H1 (cell line): Measurements from ENCODE around the gene MYL2. TPM values are rescaled to one million over a fixed set of nuclear protein-coding genes. Genes with fewer than 3 reads are reported as not detected.

ENCODE experiments used
- CTCF ChIA-PET: fragments of 300-600 bp; sonication (Branson Sonifier 250); formaldehyde crosslinking; loops from one replicate; lab custom pipeline; 2021; ENCODE audit not compliant: partially characterized antibody; lab: Charles Lee
- POLR2A ChIA-PET: fragments of 300-600 bp; sonication (Branson Sonifier 250); formaldehyde crosslinking; loops from one replicate; lab custom pipeline; 2021; ENCODE audit warnings: inconsistent platforms; ENCODE audit not compliant: partially characterized antibody; lab: Charles Lee
- DNase-seq, 2 experiments: peaks; one replicate each; pipeline versions ENCODE4 v3.0.0 to v3.0.0-alpha.2; 2010 to 2022; ENCODE audit warnings: low spot score in 2 of 2, low read depth in 1 of 2, mixed read lengths in 1 of 2
- FAIRE-seq: peaks from 2 replicates; lab custom pipeline; 2011; peaks lifted over from hg19 to GRCh38; lab: Jason Lieb, UNC
- H2AFZ ChIP-seq: 2 replicates; pipeline ENCODE4 v1.8.1; 2012; ENCODE audit warnings: low read length, inconsistent platforms
- H2AK5ac ChIP-seq: 2 replicates; pipeline ENCODE4 v1.6.1; 2013; ENCODE audit warnings: low read depth, low read length
- H2BK120ac ChIP-seq: replicated peaks from 2 replicates; pipeline ENCODE3; 2013; ENCODE audit warnings: low read depth, low read length, inconsistent platforms
- H2BK12ac ChIP-seq: 2 replicates; pipeline ENCODE4 v1.6.1; 2013; ENCODE audit warnings: low read depth, low read length
- H2BK15ac ChIP-seq: 2 replicates; pipeline ENCODE4 v1.6.1; 2013; ENCODE audit warnings: low read length
- H2BK20ac ChIP-seq: 2 replicates; pipeline ENCODE4 v1.6.1; 2013; ENCODE audit warnings: low read length
- H2BK5ac ChIP-seq: 2 replicates; pipeline ENCODE4 v1.6.1; 2013; ENCODE audit warnings: low read depth, low read length
- H3K14ac ChIP-seq: 2 replicates; pipeline ENCODE4 v1.6.1; 2013; ENCODE audit warnings: inconsistent platforms; ENCODE audit not compliant: insufficient read length
- H3K18ac ChIP-seq: 2 replicates; pipeline ENCODE4 v1.6.1; 2013; ENCODE audit warnings: low read length; ENCODE audit errors: extremely low read depth
- H3K23ac ChIP-seq: 2 replicates; pipeline ENCODE4 v1.6.1; 2013; ENCODE audit warnings: inconsistent platforms; ENCODE audit not compliant: insufficient read length
- H3K23me2 ChIP-seq: 2 replicates; pipeline ENCODE4 v1.6.1; 2013; ENCODE audit warnings: low read depth, low read length
- H3K27ac ChIP-seq: 2 replicates; pipeline ENCODE4 v1.6.1; 2011; ENCODE audit warnings: low read depth, low read length, inconsistent platforms
- H3K27me3 ChIP-seq, 4 experiments: replicated peaks in 1 of 4; 1 replicate in 1 of 4; 2 replicates in 3 of 4; pipeline versions ENCODE4 v1.6.1 to v1.8.1; 2011 to 2013; ENCODE audit warnings: low read length in 3 of 4, mild to moderate bottlenecking in 3 of 4, inconsistent platforms in 2 of 4, mixed read lengths in 2 of 4, moderate library complexity in 1 of 4; ENCODE audit not compliant: control insufficient read depth in 3 of 4, insufficient read depth in 3 of 4; ENCODE audit errors: extremely low read depth in 1 of 4
- H3K36me3 ChIP-seq, 4 experiments: 2 replicates each; pipeline versions ENCODE4 v1.6.1 to v1.8.1; 2011 to 2013; ENCODE audit warnings: mild to moderate bottlenecking in 4 of 4, low read length in 3 of 4, moderate library complexity in 2 of 4, control low read depth in 1 of 4, inconsistent platforms in 1 of 4; ENCODE audit not compliant: insufficient read depth in 4 of 4, control insufficient read depth in 2 of 4
- H3K4ac ChIP-seq: replicated peaks from 2 replicates; pipeline ENCODE3; 2013; ENCODE audit warnings: low read length, low read depth, mixed read lengths, inconsistent platforms; ENCODE audit not compliant: insufficient read length
- H3K4me1 ChIP-seq, 4 experiments: replicated peaks in 1 of 4; 1 replicate in 1 of 4; 2 replicates in 3 of 4; pipeline versions ENCODE4 v1.6.1 to v1.8.1; 2011 to 2013; ENCODE audit warnings: low read length in 3 of 4, inconsistent platforms in 2 of 4, mixed read lengths in 1 of 4; ENCODE audit not compliant: insufficient read depth in 4 of 4, control insufficient read depth in 3 of 4
- H3K4me2 ChIP-seq, 2 experiments: 2 replicates each; pipeline versions ENCODE4 v1.6.1 to v1.8.1; 2011 to 2013; ENCODE audit warnings: low read depth in 2 of 2, low read length in 2 of 2, control low read depth in 1 of 2, inconsistent platforms in 1 of 2, mild to moderate bottlenecking in 1 of 2; ENCODE audit not compliant: insufficient read depth in 1 of 2
- H3K4me3 ChIP-seq, 4 experiments: fragments of 200-600, 300-600 bp in 1 of 4; sonication (generic), shearing (Covaris generic), sonication (Bioruptor Twin) in 1 of 4; 2 replicates each; pipeline versions ENCODE4 v1.5.1 to v1.8.1; 2011 to 2016; ENCODE audit warnings: low read length in 4 of 4, low read depth in 3 of 4, control low read depth in 2 of 4, inconsistent platforms in 2 of 4, mild to moderate bottlenecking in 2 of 4, mixed read lengths in 1 of 4, moderate library complexity in 1 of 4; ENCODE audit not compliant: insufficient read depth in 2 of 4; ENCODE audit errors: extremely low read depth in 1 of 4
- H3K56ac ChIP-seq: replicated peaks from 2 replicates; pipeline ENCODE3; 2013; ENCODE audit warnings: low read depth, mild to moderate bottlenecking, mixed read lengths, low read length, inconsistent platforms; ENCODE audit not compliant: insufficient read length
- H3K79me1 ChIP-seq: 2 replicates; pipeline ENCODE4 v1.6.1; 2013; ENCODE audit warnings: low read depth, low read length, control low read depth
- H3K79me2 ChIP-seq, 2 experiments: 2 replicates each; pipeline versions ENCODE4 v1.6.1 to v1.8.1; 2012 to 2013; ENCODE audit warnings: low read length in 2 of 2, mild to moderate bottlenecking in 2 of 2, inconsistent platforms in 1 of 2; ENCODE audit not compliant: insufficient read depth in 2 of 2, control insufficient read depth in 1 of 2
- H3K9ac ChIP-seq, 4 experiments: replicated peaks in 1 of 4; 1 replicate in 1 of 4; 2 replicates in 3 of 4; pipeline versions ENCODE4 v1.6.1 to v1.8.1; 2011 to 2013; ENCODE audit warnings: low read depth in 3 of 4, low read length in 3 of 4, control low read depth in 2 of 4, mild to moderate bottlenecking in 2 of 4, moderate library complexity in 2 of 4, inconsistent platforms in 1 of 4; ENCODE audit errors: extremely low read depth in 1 of 4
- H3K9me3 ChIP-seq, 2 experiments: 2 replicates each; pipeline versions ENCODE4 v1.6.1 to v1.8.1; 2012 to 2013; ENCODE audit warnings: mild to moderate bottlenecking in 2 of 2, moderate library complexity in 2 of 2, control low read depth in 1 of 2, inconsistent platforms in 1 of 2, low read depth in 1 of 2, low read length in 1 of 2, mixed read lengths in 1 of 2; ENCODE audit not compliant: insufficient read depth in 2 of 2
- H4K20me1 ChIP-seq, 2 experiments: replicated peaks in 1 of 2; 2 replicates each; pipeline versions ENCODE3 to v1.8.1; 2011 to 2013; ENCODE audit warnings: inconsistent platforms in 2 of 2, low read length in 2 of 2, mild to moderate bottlenecking in 1 of 2; ENCODE audit not compliant: insufficient read depth in 2 of 2, control insufficient read depth in 1 of 2
- H4K5ac ChIP-seq: 2 replicates; pipeline ENCODE4 v1.6.1; 2013; ENCODE audit warnings: low read length, low read depth, mixed read lengths, inconsistent platforms; ENCODE audit not compliant: insufficient read length
- H4K8ac ChIP-seq: 2 replicates; pipeline ENCODE4 v1.8.0; 2013; ENCODE audit warnings: mild to moderate bottlenecking, moderate library complexity, low read length, inconsistent platforms; ENCODE audit not compliant: insufficient read depth; ENCODE audit errors: extremely low read depth
- H4K91ac ChIP-seq: replicated peaks from 2 replicates; pipeline ENCODE3; 2013; ENCODE audit warnings: low read length, mixed read lengths, inconsistent platforms; ENCODE audit not compliant: insufficient read length
- ASH2L ChIP-seq: fragments of 200-600, 300-600 bp; sonication (generic); IDR thresholded peaks from one replicate; pipeline ENCODE4 v1.7.1; 2017; ENCODE audit warnings: low read length
- BCL11A ChIP-seq, 2 experiments: IDR thresholded peaks; one replicate each; pipeline ENCODE4 v1.6.1; 2011; ENCODE audit warnings: low read depth in 2 of 2, low read length in 2 of 2, mild to moderate bottlenecking in 2 of 2
- GTF2F1 ChIP-seq: IDR thresholded peaks from 2 replicates; pipeline ENCODE4 v1.6.1; 2012; ENCODE audit warnings: low read depth, low read length, improper control_type of control experiment, borderline replicate concordance
- NRF1 ChIP-seq: IDR thresholded peaks from 2 replicates; pipeline ENCODE4 v1.6.1; 2011; ENCODE audit warnings: mild to moderate bottlenecking, low read depth, low read length, improper control_type of control experiment
- PHF8 ChIP-seq: fragments of 200-600 bp; sonication (generic); conservative IDR thresholded peaks from 2 replicates; pipeline ENCODE4 v1.7.1; 2012; ENCODE audit warnings: low read depth, mild to moderate bottlenecking, inconsistent platforms, low read length, moderate library complexity
- SAP30 ChIP-seq: fragments of 300-600 bp; sonication (generic); IDR thresholded peaks from 2 replicates; pipeline ENCODE4 v1.7.1; 2012; ENCODE audit warnings: low read length, moderate library complexity, mild to moderate bottlenecking, inconsistent platforms; ENCODE audit not compliant: insufficient read depth, insufficient replicate concordance
- SIN3A ChIP-seq, 2 experiments: IDR thresholded peaks in 1 of 2; conservative IDR thresholded peaks in 1 of 2; 2 replicates each; pipeline ENCODE4 v1.6.1; 2011 to 2012; ENCODE audit warnings: low read length in 2 of 2, improper control_type of control experiment in 1 of 2, low read depth in 1 of 2, mild to moderate bottlenecking in 1 of 2
- TBP ChIP-seq: IDR thresholded peaks from 2 replicates; pipeline ENCODE4 v1.6.1; 2011; ENCODE audit warnings: low read depth, low read length, improper control_type of control experiment
- WGBS, 2 experiments: shearing (Covaris generic) in 1 of 2; methylation state at CpG; one replicate each; pipeline versions ENCODE4 v1.1.6 to v1.1.7; 2013 to 2015; ENCODE audit warnings: low lambda C conversion rate in 2 of 2, mixed read lengths in 2 of 2, inconsistent platforms in 1 of 2, low coverage in 1 of 2, missing lambda C conversion rate in 1 of 2; ENCODE audit not compliant: insufficient replicate concordance in 2 of 2, insufficient coverage in 1 of 2, insufficient read length in 1 of 2; ENCODE audit errors: extremely low coverage in 1 of 2, missing lambda C conversion rate in 1 of 2; 5-methylcytosine and 5-hydroxymethylcytosine counted together
- polyA plus RNA-seq, 7 experiments: library from polyadenylated mRNA; depleted of rRNA in 3 of 7; stranded (reverse) in 5 of 7; unstranded in 2 of 7; fragments of >200 nt in 5 of 7; fragments of 200-250 nt in 2 of 7; gene quantifications; 1 replicate in 5 of 7; 2 replicates in 1 of 7; 4 replicates in 1 of 7; pipeline versions ENCODE4 v1.2.1 to v1.2.3, GENCODE V29; 2011 to 2013; ENCODE audit warnings: missing spikeins in 2 of 7, mixed read lengths in 2 of 7
- total RNA-seq: library from RNA; stranded (reverse); fragmentation: NEBNext Ultra II Directional; extraction: Animal tissue kit (Norgen Biotek cat#: 25700); gene quantifications from 2 replicates; pipeline ENCODE4 v1.2.1, GENCODE V29; 2021
- TF ChIP-seq, protein P1 (sequence below): IDR thresholded peaks from 2 replicates; pipeline ENCODE4 v1.6.1; 2012; ENCODE audit warnings: inconsistent platforms

Gene MYL2
- total and polyA plus RNA-seq, 2 of the 8 experiments (the other 6 are each of a cell fraction or from before 2014, with no cell fraction given), result not detected

DNA sequence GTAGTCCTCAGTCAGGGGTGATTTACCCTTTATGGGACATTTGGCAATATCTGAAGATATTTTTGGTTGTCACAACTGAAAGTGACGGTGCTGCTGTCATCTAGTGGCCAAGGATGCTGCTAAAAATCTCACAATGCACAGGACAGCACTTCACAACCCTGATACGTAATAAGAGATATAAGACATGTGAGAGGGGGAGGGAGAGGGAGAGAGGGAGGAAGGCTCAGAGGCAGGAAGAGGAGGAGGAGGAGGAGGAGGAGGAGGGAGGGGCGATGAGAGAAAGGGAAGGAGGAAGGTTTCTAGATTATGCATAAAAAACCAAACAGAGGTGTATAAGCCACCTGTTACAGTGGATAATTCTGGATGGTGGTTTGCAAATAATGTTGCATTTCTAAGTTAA lies 14.3 kb downstream of the MYL2 start:
- FAIRE-seq (no peak), DNase-seq (no peak)
- 79% methylated on average over 3 of the region's 3 CpGs; no CpG with 5 or more reads in 1 of the 2 experiments for WGBS, 2 experiments
- Histone ChIP-seq H2BK12ac (no peak overlapping the region), H3K9me3 (no peaks in the 10 kb centered on the region), H3K14ac (no peak overlapping the region), H2BK5ac (no peak overlapping the region), H3K9ac (no peak overlapping the region), H3K4ac (no peak overlapping the region), H3K23me2 (no peaks in the 10 kb centered on the region), H3K79me2 (no peaks in the 10 kb centered on the region), H3K56ac (no peak overlapping the region), H2AK5ac (no peak overlapping the region), H3K27me3 (peaks cover 0 to 2% (median 0%) of the 10 kb centered on the region in 4 experiments; a peak in 1 of 7 replicates), H3K4me3 (no peak overlapping the region), H4K5ac (no peak overlapping the region), H2AFZ (no peak overlapping the region), H3K4me2 (no peak overlapping the region), H3K18ac (no peak overlapping the region; the same call in 1 of the 2 replicates), H4K91ac (no peak overlapping the region), H3K4me1 (peaks cover 0 to 2% (median 0%) of the 10 kb centered on the region in 4 experiments; a peak in 2 of 7 replicates), H3K23ac (no peak overlapping the region), H2BK20ac (no peak overlapping the region), H4K20me1 (no peaks in the 10 kb centered on the region), H2BK15ac (no peak overlapping the region), H2BK120ac (no peak overlapping the region), H3K36me3 (no peaks in the 10 kb centered on the region), H3K27ac (no peak overlapping the region), H4K8ac (no peak overlapping the region), H3K79me1 (no peaks in the 10 kb centered on the region)
- ChIA-PET CTCF (interaction anchor here (1.0 kb wide), 1 partner anchor 25 kb away, joined by 3 read pairs; no protein-coding TSS in a partner anchor), POLR2A (interaction anchor here (0.9 to 1.1 kb wide), 2 partner anchors 10 to 18 kb away, joined by 3 read pairs; no protein-coding TSS in a partner anchor)
- TF ChIP-seq TBP, result no peak
- no peak for TF ChIP-seq ASH2L
- TF ChIP-seq GTF2F1, result no peak
- TF ChIP-seq BCL11A (IDR thresholded peaks at IDR 0.05; ENCODE audit: low read depth in 2 of 2, low read length in 2 of 2), result no peak
- no peak for TF ChIP-seq NRF1
- TF ChIP-seq SAP30, result no peak
- no peak for TF ChIP-seq PHF8
- TF ChIP-seq, protein P1, sequence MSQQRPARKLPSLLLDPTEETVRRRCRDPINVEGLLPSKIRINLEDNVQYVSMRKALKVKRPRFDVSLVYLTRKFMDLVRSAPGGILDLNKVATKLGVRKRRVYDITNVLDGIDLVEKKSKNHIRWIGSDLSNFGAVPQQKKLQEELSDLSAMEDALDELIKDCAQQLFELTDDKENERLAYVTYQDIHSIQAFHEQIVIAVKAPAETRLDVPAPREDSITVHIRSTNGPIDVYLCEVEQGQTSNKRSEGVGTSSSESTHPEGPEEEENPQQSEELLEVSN, result no peak
- TF ChIP-seq SIN3A (conservative IDR thresholded peaks at IDR 0.05 in 1 of 2, IDR thresholded peaks at IDR 0.05 in 1 of 2; ENCODE audit: low read depth in 1 of 2, low read length in 2 of 2), result no peak
